22Rv1 (cell line): Measurements from ENCODE around the gene PRR22.

Experiments used
- CTCF ChIP-seq: fragments of 450-650 bp; IDR thresholded peaks from 2 replicates; pipeline ENCODE4 v1.5.1; 2017; ENCODE audit warnings: mild to moderate bottlenecking
- ZFX ChIP-seq: fragments of 450-650 bp; IDR thresholded peaks from 2 replicates; pipeline ENCODE4 v1.6.1; 2017; ENCODE audit warnings: antibody characterized with exemption, borderline replicate concordance

- TF ChIP-seq CTCF: peak; percentile 60
- TF ChIP-seq ZFX: no peak
Observed at GRCh38 chr19:5806133-5806489, 21.6 kb upstream of the PRR22 start.
